Measurements from ENCODE around the gene MADD.

Gene MADD

GRCh38 chr11:47338396-47339241 lies 68.7 kb downstream of the MADD start:
- DNase-seq (ENCODE audit: low read depth) = no peak

DNA sequence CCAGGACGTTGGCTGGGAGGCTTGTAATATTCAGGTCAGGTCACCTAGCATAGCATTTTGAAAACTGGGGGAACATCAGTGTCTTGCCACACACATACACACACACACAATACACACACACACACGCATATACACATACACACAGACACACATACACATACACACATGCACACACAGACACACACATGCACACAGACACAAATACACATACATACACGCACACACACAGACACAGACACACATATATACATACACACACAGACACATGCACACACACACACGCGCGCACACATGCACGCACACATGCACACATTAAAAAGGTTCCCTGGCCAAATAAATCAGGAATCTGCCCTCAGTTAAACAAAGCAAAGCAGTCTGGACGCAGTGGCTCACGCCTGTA lies 70.1 kb downstream of the MADD start:
- DNase-seq (ENCODE audit: low read depth) = no peak

- DNase-seq (ENCODE audit: low read depth) = no peak
Observed at GRCh38 chr11:47340980-47341775, 71.2 kb downstream of the MADD start.

- DNase-seq (ENCODE audit: low read depth) = no peak
Observed at GRCh38 chr11:47342036-47342803, 72.3 kb downstream of the MADD start.

DNA sequence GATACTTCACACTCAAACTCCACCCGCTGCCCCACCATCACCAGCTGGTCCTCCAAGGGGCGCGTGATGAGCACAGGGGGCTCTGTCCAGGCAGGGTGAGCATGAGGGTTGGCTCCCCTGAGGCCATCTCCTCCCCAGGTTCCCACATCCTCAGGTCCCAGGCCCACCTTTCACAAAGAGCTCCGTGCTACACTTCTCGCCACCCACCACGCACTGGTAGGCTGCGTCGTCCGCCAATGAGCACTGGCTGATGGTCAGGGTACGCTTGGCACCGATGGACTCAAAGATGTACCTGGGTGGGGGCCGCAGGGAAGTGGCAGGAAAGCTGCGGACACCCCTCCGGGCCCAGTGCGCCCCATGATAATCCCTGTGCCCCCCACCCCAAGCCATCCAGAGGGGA lies 72.9 kb downstream of the MADD start:
- no peak for DNase-seq (ENCODE audit: low read depth)

GRCh38 chr11:47345890-47346563 lies 76.1 kb downstream of the MADD start:
- no peak for DNase-seq (ENCODE audit: low read depth)

DNA sequence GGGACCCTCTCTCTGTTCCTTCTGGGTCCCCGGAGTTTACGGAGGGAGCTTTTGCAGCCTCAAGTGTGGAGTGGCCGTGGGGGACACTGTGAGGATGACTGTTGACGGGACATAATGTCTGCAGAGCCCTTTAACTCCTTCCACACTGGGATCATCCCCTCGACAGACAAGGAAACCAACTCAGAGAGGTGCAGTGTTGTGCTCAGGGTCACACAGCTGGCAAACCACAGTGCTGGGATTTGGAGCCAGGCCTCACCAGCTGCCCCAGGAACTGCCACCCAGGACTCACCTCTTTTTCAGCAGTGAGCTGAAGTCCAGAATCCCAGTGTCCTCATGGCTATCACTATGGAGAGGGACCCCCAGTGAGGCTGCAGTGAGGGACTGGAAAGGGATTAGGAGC lies 77.2 kb downstream of the MADD start:
- DNase-seq (ENCODE audit: low read depth) = no peak

GRCh38 chr11:47348131-47348802 lies 78.3 kb downstream of the MADD start:
- DNase-seq (ENCODE audit: low read depth) = no peak

- peak; percentile 58 for DNase-seq (ENCODE audit: low read depth)
Observed at GRCh38 chr11:47348859-47349258, 78.9 kb downstream of the MADD start.

DNA sequence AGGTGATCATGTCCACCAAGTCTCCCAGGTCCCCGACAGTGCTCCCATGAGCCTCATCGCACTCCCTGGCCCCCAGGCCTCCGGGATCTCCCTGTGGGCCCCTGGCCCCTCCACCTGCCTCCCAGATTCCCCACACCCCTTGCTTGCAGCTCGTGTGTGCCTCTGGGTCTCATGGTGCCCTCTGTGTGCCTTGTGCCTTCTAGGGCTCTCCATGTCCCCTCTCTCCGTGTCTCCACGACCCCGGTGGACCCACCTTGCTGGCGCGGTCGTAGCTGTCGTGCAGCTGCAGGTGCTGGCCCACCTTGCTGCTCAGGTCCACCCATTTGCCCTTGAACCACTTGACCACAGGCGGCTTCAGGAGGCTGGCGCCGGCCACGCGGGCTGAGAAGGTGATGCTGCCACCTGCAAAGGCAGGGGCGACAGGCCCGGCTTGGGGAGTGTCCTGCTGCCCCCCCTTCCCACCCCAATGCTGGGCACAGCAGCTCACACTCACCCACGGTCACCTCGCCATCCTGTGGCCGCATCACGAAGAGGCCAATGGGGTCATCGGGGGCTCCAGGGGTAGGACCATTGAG lies 79.7 kb downstream of the MADD start:
- no peak for DNase-seq (ENCODE audit: low read depth)

GRCh38 chr11:47350315-47350714 lies 80.4 kb downstream of the MADD start:
- DNase-seq (ENCODE audit: low read depth) = no peak

GRCh38 chr11:47351156-47352126 lies 81.5 kb downstream of the MADD start:
- DNase-seq (ENCODE audit: low read depth) = no peak

DNA sequence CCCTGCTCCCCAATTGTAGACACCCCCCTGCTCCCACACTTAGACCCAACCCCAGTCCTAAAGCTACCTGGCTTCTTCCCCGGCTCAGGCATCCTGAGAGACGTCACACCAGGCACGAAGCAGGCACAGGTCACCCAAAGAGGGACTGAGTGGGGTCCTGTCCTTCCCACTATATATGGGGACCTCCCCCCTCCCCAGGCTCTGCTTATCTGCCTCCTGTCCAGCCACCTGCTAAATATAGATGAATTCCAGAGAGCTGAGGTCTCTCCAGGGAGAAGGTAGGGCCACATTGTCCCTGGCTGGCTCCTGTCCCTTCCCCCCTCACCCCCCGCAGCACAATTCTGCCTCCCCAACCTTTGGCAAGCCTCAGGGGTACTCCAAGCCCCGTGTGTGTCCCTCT lies 82.6 kb downstream of the MADD start, which contains the start of gene MYBPC3:
TSS of gene MYBPC3 (minus strand) at position 147 of the 400 bp plus-strand sequence. CDS start at position 92, 55 bp downstream.
- no peak for DNase-seq (ENCODE audit: low read depth)

DNA sequence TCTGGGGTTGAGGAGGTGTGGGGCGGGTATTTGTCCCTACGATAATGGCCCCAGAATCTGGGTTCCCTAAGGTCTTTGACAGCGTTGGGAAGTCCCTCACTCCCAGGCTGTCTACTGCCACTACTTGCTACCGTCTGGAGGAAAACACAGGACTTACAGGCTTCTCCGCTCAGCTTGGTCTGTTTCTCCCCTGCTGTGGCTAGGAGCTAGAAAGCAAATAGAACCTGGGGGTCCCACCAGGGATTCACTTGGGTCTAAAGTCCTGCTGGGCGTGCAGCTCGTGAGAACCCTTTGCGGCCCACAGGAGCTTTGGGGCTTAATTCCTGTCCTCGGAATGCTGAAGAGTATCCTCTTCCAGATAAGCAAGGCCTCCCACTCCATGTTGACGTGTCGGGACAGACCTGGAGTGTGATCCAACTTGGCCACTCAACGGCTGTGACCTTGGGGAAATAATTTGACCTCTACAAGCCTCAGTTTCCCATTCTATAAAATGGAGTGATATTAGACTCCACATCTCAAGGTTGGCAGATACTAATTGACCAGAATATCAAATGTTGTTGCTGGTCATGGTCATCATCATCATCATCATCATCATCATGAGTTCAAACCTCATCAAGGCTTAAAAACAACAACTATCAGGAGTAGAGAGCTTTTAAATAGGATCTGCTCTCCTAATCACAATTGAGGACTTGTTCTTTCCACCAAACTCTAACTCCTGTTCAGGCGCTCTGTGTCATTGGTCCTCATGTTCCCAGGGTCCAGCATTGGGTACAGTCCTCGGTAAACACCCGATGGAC lies 84.2 kb downstream of the MADD start:
- no peak for DNase-seq (ENCODE audit: low read depth)

GRCh38 chr11:47354913-47355282 lies 85.0 kb downstream of the MADD start:
- DNase-seq (ENCODE audit: low read depth) = no peak

DNA sequence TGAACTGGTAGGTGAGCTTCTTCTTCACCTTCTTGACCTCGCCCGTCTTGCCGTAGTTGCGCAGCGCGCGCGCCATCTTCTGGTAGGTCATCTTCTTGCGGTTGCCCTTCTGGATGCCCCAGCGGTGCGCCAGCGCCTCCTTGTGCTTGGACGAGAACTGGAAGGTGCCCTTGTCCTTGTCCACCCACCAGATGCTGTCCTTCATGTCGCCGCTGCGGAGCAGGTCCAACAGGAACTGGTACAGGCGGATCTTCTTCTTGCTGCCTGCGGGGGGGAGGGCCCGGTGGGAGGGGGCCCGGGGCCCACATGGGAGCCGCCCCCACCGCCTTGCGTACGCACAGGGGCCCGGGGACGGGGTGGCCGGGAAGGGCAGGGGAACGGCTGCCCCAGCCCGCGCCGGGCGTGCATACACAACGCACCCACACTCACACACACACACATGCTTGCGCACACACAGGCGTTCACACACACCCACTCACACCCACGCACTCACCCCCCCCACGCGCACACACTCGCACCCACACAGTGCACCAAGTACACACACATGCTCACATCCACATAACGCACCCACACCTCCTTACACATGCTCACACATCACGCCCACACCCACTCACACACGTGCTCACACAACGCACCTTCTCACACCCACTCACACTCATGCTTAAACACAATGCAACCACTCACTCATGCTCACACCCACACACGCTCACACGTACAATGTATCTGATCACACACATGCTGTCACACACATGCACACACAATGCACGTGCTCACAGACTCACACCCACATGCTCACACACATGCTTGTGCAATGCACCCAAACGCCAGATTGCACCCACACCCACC lies 85.6 kb downstream of the MADD start:
- peak; percentile 94 for DNase-seq (ENCODE audit: low read depth)

GRCh38 chr11:47356129-47356997 lies 86.4 kb downstream of the MADD start:
- no peak for DNase-seq (ENCODE audit: low read depth)

Data from ELR (cell line).